Activated naive CD8-positive, alpha-beta T cell treated with anti-CD3 and anti-CD28 coated beads, Interleukin-2, amount 50 U/mL, for 16 hours (primary cell): ENCODE measurements around the gene LELP1.
"Not testable (repeated sequence)": the region's sequence is repeated elsewhere in the genome, so short reads cannot be mapped to it uniquely, and the experiment has no call there.

Experiments
- DNase-seq: peaks from one replicate; pipeline ENCODE4 v3.0.0-alpha.2; 2020; ENCODE audit warnings: low read depth, low spot score

Gene LELP1

DNA sequence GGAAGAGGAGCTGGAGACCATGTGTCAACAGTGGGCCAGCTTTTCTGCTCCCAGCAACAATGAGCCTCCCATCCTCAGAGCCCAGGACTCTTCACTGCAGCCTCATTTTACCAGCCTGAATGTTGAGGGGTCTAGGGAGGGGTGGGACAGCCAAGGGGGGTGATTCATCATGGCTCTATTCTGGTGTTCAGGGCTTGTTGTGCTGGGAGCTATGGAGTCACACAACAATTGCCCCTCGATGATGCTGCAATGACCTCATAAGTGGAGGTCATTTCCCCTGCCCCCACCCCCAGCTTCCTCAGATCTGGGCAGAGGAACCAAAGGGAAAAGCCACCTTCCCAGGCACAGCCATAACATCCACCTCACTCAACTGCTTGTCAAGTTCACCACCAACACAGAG is at the start of gene LELP1:
Gene LELP1, plus strand, starts transcription at position 301 of the 400 bp plus-strand sequence. CDS start 1,278 bp downstream, outside the sequence.
- no peak for DNase-seq

DNA sequence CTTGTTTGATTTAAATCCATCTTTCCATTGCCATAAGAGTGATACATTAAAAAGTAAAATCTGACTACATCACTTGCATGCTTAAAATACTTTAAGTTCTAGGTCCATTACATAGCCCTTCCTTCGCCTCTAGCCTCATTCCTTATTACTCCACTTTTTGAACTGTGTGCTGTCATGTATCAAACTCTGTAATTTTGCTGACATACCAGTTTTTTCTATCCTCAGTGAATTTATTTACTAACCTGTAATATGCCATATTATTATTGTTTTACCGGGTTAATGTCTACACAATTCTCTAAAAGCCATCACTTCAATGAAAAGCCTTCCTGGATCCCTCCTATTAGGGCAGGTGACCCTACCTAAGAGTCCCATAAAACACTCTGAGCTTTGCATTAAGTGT is 47.7 kb upstream of the LELP1 start:
- DNase-seq: no peak

DNA sequence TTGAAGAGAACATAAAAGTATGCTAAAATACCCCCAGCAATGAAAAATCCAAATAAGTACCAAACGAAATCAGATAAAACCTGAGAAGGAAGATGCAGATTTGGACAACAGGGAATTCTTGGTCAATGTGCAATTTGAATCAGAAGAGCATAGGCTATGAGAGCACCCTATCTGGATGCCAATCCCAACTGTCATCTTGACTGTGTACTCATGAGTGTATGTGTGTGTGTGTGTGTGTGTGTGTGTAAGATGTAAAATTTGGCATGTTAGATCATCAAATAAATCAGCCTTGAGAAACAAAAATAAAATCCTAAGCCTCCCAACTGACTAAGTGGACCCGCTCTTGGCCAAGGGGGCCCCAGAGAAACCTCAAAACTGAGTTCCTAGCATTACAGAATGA is 34.5 kb upstream of the LELP1 start:
- no peak for DNase-seq

DNA sequence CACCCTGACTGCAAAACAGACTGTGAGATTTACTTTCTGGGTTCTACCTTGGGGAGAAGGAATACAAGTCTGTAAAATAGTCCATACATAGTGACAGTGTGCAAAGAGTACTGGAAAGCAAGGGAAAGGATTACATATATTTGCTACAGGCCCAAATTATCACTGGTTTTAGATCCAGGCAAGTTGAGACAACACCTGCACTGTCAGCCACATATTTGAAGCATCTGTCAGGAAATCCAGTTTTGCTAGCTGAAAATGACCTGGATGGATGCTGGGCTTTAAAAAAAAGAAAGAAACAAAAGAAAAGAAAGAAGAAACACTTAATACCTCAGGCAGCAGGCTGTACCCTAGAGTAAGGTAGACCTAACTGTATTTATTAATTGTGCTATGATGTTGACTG is 28.6 kb upstream of the LELP1 start:
- DNase-seq: no peak

DNA sequence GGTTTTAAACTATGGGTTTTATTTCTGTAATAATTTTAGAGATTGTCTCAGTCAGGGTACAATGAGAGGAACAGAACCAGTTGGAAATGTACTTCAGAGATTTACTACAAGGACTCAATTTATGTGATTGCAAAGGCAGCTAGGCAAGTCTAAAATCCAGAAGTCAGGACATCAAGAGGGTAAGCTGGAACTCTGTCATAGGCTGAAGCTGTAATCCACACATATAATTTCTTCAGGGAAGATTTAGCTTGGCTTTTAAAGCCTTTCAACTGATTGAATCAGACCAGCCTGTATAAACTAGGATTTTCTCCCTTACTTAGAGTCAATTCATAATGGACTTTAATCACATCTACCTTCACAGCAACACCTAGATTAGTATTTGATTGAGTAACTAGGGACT is 24.3 kb upstream of the LELP1 start:
- no peak for DNase-seq

DNA sequence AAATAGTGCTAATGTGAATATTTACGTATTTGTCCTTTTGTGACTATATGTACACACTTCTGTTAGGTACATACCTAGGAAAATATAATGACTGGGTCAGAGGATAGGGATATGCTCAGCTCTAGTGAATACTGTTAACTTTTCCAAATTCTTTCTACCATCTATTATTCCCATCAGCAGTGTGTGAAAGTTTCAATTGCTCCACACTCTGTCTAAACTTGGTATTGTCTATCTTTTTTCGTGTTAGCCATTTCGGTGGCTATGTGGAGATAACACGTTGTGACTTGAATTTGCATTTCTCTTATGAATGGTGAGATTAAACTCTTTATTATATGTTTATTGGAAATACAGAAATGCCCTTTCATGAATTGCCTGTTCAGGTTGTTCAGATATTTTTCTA is 22.7 kb upstream of the LELP1 start:
- DNase-seq: no peak

DNA sequence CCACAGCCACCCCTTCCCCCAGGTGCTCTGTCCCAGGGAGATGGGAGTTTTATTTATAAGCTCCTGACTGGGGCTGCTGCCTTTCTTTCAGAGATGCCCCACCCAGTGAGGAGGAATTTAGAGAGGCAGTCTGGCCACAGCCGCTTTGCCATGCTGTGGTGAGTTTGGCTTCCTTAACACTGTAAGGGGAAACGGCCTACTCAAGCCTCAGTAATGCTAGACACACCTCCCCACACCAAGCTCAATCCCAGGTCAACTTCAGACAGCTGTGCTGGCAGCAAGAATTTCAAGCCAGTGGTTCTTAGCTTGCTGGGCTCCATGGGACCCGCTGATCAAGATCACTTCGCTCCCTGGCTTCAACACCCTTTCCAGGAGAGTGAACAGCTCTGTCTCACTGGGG is 14.9 kb upstream of the LELP1 start:
- not testable (repeated sequence) for DNase-seq

DNA sequence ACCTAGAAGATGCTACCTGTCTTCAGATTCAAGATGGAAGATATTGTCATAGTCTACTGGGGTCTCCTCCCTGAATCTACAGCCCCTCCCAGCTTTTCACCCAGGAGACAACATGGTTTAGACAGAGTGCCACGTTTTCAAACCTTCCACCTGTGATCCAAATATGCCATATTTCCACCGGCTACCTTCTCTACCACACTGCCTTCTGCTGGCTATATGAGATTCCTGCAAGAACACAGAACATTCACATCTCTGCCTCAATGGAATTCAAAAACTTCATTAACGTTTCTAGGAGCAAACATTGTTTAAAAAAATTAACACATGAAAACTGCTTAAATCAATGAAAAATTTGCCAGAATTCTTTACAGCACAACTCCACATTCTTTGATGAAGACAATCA is 12.9 kb upstream of the LELP1 start:
- DNase-seq: no peak

DNA sequence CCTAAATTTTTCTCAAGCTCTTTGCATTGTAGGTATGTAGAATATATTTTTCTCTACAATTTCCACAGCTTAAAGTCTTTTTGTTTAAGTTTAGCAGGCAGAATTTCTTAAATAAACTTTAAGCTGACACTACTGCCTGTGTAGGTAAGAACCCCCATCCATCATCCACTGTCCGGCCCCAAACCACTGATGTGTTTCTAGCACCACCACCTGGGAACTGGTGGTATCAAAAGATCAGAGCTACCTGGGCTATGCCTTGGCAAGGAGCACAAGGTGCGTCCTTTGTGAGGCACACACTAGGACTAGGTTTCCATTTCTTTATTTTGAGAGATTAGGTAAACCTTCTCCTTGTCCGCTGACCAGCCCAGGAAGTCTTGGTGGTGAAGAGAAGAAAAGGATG is 10.5 kb upstream of the LELP1 start:
- DNase-seq: no peak

DNA sequence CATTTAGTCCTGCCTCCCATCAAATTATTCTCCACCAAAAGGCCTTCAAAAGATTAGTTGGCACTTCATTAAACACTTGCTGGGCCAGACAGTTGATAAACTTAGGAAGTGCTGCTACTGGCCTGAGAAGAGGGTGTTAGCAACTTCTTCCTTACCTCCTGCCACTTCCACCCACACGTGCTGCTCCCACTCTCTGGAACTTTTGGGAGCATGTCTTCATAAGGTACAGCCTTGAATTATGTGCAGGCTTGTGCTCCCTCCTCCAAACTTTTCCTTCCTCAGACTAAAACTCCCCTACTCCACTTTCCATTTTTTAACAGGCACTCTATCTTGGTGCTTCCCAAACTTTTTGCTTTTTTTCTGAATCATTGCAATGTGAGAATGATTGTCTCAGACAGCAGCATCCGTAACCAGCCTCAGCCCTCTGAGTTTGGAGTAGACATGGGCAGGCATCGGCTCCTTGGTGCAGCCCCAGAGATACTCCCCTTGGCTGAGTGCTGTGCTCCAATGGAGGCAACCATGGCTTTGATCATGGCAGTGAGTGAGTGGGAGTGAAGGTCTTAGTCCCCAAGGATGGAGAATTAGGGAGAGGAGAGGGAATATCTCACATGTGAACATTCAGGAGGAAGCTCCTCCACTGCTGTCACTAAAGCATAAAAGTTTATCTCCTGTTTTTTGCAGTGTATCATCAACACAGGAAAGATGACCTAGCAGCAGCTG is 8.7 kb upstream of the LELP1 start:
- DNase-seq: no peak

DNA sequence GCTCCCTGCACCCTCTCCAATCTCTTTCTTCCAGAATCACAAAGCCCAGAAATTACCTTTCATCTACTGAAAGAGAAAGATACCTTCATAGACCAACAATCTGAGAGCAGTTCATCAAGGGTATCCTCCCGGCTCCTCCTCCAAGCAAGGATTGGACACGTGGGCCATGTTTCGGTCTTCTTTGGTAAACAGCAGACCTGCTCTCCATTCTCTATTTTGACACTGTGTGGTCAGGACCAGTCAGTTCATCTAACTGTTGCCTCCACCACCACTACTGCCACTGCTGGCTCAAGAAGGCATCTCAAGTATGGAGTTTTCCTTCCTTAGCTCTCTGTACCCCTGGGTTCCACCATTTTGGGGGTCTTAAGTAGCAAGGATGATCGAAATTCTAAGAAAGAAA is 8.0 kb upstream of the LELP1 start:
- no peak for DNase-seq

DNA sequence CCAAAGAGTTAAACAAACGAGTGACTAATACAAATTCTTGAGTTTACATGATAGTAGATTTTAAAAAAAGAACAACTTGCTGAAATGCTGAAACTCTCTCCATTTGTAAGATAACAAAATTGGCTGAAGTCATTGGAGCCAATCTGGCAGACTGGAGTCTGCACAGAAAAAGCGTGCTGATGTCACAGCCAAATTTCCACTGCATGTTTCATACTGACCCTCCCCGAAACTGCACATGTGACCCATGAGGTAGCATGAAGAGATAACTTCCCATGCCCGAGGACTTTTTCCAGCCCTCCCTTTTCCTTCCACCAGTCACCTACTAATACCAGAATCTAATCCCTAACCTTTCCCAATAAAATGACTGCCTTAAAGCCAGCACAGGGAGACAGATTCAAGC is 1.2 kb upstream of the LELP1 start:
- no peak for DNase-seq

DNA sequence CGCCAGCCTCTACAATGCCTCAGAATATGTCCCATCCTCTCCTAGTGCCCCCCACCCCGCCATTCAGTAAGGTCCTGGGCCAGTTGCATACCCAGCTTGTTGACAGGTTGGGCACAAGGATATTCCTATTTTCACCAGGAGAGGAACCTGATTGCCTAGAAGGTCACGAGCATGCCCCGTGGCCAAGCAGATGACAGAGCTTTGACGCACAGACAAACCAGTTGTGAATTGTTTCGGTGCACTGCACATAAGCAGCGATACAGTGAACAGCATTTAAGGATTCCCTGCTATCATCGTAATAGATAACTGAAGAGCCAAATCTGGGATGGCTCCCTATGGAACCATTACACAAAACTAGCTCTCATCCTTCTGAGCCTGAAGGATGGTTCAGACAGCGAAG is 3.4 kb downstream of the LELP1 start:
- DNase-seq: no peak

DNA sequence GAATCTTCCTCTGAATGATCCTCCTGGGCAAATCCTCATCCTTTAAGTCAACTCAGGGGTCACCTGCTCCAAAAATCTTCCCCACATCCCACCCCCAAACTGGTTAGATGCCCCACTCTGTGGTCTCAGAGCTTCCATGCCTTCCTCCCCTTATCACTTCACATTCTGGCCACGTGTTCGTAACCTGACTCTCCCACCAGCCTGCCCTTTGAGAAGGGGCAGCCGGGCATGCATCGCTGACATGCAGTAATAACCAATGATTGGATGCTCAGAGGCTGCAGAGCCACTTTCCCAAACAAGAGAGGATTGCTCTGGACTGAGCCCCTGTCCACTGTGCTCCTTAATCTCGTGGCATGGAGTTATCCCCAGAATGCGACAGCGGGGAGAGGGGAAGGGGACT is 7.0 kb downstream of the LELP1 start:
- no peak for DNase-seq

DNA sequence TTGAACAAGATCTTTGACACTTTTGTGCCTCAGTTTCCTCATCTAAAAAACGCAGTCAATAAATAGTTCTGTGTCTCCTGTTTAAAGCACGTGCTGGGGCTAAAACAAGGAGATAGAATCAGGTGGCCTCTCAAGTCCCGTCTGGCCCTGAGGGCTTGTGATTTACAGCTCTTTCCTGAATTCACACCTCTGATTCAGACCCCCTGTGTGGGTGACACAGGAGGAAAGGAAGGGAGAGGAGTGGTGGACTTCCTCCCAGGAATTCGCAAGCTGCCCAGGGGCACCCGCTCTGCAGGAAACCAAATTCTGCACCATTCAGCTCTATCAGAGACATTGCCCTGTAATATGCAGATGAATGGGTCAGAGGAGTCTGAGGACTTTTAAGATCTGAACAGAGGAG is 9.0 kb downstream of the LELP1 start:
- DNase-seq: no peak

DNA sequence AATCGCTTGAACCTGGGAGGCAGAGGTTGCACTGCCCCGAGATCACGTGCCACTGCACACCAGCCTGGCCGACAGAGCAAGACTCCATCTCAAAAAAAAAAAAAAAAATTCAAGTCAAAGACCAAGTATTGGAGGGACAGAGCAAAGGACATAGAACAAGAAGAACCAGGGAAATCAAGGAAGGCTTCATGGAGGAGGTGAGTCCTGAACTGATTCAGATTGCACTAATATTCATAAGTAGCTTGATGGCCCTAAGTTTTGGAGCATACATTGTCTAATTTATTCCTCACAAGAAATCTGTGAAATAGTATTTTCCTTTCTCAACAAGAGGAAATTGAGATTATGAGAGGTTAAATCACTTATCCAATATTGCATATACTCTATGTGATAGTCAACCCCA is 10.3 kb downstream of the LELP1 start:
- no peak for DNase-seq

DNA sequence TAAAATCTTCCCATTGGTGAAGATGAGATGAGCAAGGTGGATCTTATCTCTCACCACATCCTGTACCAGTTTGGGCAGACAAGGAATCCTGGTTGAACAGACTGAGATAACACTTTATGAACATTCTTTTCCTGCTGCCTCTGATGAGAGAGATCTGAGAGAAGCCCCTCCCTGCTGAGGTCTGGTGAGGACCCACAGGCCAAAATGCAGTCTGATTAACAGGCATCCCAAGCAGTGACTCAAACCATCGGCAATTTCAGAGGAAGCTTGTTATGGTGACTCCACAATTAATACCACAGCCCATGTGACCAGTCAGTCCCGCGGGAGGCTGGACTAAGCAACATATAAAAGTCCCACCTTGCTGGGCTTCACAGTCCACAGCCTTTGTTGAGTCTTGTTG is 14.0 kb downstream of the LELP1 start, which contains the start of gene PRR9:
Gene PRR9, plus strand, starts transcription at position 373 of the 400 bp plus-strand sequence. CDS start 561 bp downstream, outside the sequence.
- DNase-seq: no peak

DNA sequence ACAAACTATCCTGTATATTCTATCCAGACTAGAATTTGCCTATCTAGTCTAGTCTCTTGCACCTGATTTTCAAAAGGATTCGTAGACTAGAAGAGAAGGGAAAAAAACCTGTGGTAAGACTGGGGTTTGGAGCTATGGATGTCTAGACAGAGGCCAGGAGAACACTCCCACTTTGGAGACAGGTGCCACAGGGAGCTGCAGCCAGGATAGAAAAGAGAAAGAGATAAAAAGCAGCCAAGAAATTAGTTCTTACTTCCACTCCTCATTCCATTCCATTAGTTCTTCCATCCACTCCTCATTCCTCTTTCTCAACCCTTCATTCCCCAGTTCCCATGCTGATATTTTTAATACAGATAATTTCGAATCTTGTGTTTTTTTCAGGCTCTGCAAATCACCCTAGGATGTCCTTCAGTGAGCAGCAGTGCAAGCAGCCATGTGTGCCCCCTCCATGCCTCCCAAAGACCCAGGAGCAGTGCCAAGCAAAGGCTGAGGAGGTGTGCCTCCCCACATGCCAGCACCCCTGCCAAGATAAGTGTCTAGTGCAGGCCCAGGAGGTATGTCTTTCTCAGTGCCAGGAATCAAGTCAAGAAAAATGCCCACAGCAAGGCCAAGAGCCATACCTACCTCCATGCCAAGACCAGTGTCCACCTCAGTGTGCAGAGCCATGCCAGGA is 14.7 kb downstream of the LELP1 start:
- DNase-seq: no peak

DNA sequence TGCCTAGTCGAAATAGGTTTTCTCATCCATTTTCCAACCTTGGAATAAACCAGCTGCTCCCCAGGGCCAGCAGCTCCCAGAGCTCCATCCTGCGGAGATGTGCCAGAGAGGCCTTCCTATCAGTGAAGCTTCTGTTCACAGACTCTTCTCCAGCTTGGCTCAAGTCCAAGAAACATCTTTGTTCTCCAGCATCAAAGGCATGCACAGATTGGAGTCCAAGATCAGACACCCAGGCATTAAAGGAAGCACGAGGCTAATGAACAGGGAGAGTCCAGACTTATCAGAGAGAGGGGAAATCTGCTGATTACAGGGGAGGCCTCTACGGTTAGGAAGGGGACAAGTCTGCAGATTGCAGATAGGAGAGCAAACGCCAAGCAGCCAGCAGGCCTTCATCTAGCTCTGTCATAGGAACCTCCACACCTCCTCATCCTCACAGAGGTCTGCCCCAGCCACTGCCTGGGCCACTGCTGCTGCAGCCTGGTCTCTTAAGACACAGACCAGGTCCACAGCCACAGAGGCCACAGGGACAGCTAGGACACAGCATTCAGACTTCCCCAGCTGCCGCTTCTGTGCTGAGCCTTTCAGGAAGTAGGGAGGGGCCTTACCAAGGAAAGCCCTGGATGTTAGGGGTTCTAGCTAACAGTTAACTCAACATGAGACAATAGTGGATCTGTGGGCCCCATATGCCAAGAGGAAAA is 17.5 kb downstream of the LELP1 start:
- no peak for DNase-seq

DNA sequence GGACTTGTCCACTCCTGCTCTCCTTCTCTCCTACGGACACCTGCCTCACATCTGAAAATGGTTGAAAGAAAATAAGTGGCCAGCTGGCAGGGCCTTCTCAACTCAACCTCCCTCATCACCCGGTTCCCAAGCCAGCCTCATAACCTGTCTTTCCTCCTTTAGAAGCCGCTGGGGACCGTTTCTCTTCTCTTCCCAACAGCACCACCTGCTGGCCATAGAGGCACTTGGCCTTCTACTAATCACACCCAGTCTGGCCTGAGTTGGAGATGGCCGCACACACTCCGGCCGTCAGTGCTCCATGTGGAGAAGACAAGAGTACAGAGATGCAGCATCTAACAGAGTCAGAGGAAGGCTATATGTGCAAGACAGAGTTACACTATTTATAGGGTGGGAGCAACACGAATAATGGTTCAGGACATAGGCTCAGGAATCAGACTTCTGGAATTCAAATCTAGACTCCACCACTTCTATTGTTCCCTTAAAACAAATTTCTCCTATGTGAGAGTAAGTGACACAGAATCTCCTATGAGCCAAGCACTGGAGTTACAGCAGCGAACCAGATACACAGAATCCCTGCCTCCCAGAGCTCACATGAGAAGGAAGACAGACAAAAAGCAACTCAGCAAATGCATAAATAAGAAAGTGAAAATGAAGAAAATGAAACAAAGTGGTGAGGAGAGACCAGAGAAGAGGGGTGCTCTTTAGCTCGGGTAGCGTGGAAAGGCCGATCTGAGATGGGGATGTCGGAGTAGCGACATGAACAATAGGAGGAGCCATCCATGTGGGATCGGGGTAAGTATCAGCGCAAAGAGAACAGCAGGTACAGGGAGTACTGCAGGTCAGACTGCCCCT is 20.0 kb downstream of the LELP1 start:
- DNase-seq: peak; percentile 7

DNA sequence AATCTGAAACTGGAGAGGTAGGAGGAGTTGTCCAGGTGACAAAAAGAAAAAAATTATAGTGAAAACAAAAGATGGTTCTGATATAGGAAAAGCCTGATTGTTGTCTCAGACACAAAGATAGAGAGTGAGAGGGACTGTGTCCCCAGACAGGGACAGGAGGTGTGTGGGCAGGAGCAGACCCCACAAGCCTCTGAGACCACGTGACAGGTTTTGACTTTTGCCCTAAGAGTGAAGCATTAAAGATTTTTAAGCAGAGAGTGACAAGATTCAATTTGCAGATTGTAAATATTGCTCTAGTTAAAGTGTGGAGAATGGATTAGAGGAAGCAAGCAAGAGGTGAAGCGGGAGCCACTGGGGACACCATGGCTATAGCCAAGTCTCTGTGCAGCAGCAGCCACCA is 24.6 kb downstream of the LELP1 start:
- DNase-seq: no peak

DNA sequence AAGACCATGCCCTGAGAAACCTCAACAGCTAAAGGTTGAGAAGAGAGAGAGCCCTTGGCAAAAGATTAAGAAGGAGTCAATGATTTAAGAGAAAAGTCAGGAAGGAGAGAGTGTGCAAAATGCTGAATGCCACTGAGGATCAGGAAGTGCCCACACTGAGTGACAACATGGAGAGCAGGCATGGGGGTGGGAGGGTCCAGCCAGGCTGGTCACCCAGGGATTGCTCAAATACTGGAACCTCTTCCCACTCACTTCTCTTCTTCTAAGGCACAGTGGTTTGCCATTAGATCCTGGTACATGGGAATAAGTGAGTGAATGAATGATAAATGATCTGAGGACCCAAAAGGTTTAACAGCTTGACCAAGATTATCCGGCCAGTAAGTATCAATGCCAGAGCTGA is 25.3 kb downstream of the LELP1 start:
- DNase-seq: no peak
